Astrocyte (in vitro differentiated cells and primary cell): ENCODE results near the gene SPTBN1. TPM values are rescaled to one million over a fixed set of nuclear protein-coding genes. Genes with fewer than 3 reads are reported as not detected.

Experiments used
- DNase-seq: peaks from one replicate; pipeline ENCODE4 v3.0.0-alpha.2; 2010; ENCODE audit warnings: low read depth
- FAIRE-seq: peaks from 2 replicates; lab custom pipeline; 2011; peaks lifted over from hg19 to GRCh38; lab: Jason Lieb, UNC
- H2AFZ ChIP-seq: 2 replicates; pipeline ENCODE4 v1.6.0; 2012; ENCODE audit warnings: low read depth, low read length, inconsistent platforms
- H3K27ac ChIP-seq: 2 replicates; pipeline ENCODE4 v1.5.1; 2011; ENCODE audit warnings: low read depth, low read length, inconsistent platforms
- H3K27me3 ChIP-seq: 2 replicates; pipeline ENCODE4 v1.6.0; 2011; ENCODE audit warnings: low read length, inconsistent platforms; ENCODE audit not compliant: insufficient read depth
- H3K36me3 ChIP-seq: 2 replicates; pipeline ENCODE4 v1.5.1; 2011; ENCODE audit warnings: low read length, inconsistent platforms; ENCODE audit not compliant: insufficient read depth
- H3K4me1 ChIP-seq: 2 replicates; pipeline ENCODE4 v1.5.1; 2011; ENCODE audit warnings: low read length, inconsistent platforms; ENCODE audit not compliant: insufficient read depth
- H3K4me2 ChIP-seq: 2 replicates; pipeline ENCODE4 v1.6.0; 2012; ENCODE audit warnings: low read length, inconsistent platforms
- H3K4me3 ChIP-seq: 2 replicates; pipeline ENCODE4 v1.5.1; 2011; ENCODE audit warnings: low read depth, mild to moderate bottlenecking, low read length, inconsistent platforms; ENCODE audit not compliant: insufficient read depth
- H3K79me2 ChIP-seq: 2 replicates; pipeline ENCODE4 v1.6.0; 2012; ENCODE audit warnings: mild to moderate bottlenecking, low read length, inconsistent platforms; ENCODE audit not compliant: insufficient read depth
- H3K9ac ChIP-seq: 2 replicates; pipeline ENCODE4 v1.6.0; 2012; ENCODE audit warnings: mild to moderate bottlenecking, low read length, inconsistent platforms
- H3K9me3 ChIP-seq: 2 replicates; pipeline ENCODE4 v1.5.1; 2012; ENCODE audit warnings: low read depth, mild to moderate bottlenecking, low read length, inconsistent platforms; ENCODE audit not compliant: insufficient read depth
- H4K20me1 ChIP-seq: 2 replicates; pipeline ENCODE4 v1.6.0; 2012; ENCODE audit warnings: low read length, inconsistent platforms; ENCODE audit not compliant: insufficient read depth
- H3K27ac Mint-ChIP-seq: one replicate; pipeline ENCODE4 v1.8.0; 2021; ENCODE audit warnings: mild to moderate bottlenecking, mixed read lengths; ENCODE audit not compliant: unreplicated experiment
- H3K27me3 Mint-ChIP-seq: one replicate; pipeline ENCODE4 v1.8.0; 2021; ENCODE audit warnings: low read depth, mixed read lengths; ENCODE audit not compliant: unreplicated experiment
- H3K36me3 Mint-ChIP-seq: one replicate; pipeline ENCODE4 v1.8.0; 2021; ENCODE audit warnings: low read depth, mixed read lengths; ENCODE audit not compliant: unreplicated experiment
- H3K4me1 Mint-ChIP-seq: one replicate; pipeline ENCODE4 v1.8.0; 2021; ENCODE audit warnings: low read depth, mixed read lengths; ENCODE audit not compliant: unreplicated experiment
- H3K4me3 Mint-ChIP-seq: one replicate; pipeline ENCODE4 v1.8.0; 2021; ENCODE audit warnings: mild to moderate bottlenecking, moderate library complexity, mixed read lengths; ENCODE audit not compliant: unreplicated experiment
- H3K9me3 Mint-ChIP-seq: one replicate; pipeline ENCODE4 v1.8.0; 2021; ENCODE audit warnings: mild to moderate bottlenecking, mixed read lengths; ENCODE audit not compliant: unreplicated experiment
- EZH2 ChIP-seq: IDR thresholded peaks from 2 replicates; pipeline ENCODE4 v1.6.1; 2012; ENCODE audit warnings: mild to moderate bottlenecking, low read length, inconsistent platforms; ENCODE audit not compliant: insufficient read depth
- total RNA-seq: library from RNA; stranded (reverse); gene quantifications from 2 replicates; pipeline ENCODE4 v1.2.1, GENCODE V29; 2021
- TF ChIP-seq, protein P1 (sequence below): IDR thresholded peaks from 2 replicates; pipeline ENCODE4 v1.5.1; 2011; ENCODE audit warnings: low read depth, mild to moderate bottlenecking, inconsistent platforms, low read length, moderate library complexity; ENCODE audit not compliant: insufficient read depth

SPTBN1 gene
- total RNA-seq, 1 donor from 2014 or later: 311 TPM

DNA sequence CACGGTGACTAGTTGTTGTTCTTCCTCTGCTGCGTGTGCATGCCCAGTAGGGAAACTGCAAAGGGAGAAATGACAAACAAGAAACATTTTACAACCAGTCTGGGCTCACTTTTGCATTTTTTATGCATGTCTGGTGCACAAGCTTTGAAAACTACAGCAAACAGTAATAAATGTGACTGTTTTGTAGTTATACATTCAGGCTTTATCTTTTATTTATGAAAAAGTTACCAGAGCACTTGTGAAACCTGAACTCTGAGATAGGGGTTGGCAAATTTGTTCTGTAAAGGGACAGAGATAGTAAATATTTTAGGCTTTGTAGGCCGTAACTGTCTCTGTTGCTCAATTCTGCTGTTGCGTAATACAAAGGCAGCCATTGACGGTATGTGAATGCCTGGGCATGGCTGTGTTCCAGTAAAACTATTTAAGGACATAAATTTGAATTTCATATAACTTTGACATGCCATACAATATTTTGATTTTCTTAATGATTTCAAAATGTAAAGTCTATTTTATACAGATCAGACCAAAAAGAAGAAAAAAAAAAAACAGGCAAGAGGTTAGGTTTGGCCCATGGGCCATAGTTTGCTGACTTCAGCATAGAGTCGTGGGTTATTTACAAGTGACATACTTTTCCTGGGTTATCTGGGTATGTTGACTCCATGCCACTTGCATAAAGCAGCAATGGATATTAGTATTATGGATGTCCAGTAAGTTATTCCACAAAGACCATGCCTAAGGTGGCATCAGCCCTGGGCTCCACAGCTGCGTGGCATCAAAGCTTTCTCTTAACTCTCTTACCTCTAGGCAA lies 213.8 kb downstream of the SPTBN1 start:
- Histone ChIP-seq H3K4me2 (no peak overlapping the region), H3K9ac (no peak overlapping the region), H3K4me3 (no peak overlapping the region), H3K27me3 (no peaks in the 10 kb centered on the region), H3K27ac (no peak overlapping the region), H3K79me2 (peaks cover 3% of the 10 kb centered on the region), H3K4me1 (peaks cover 19% of the 10 kb centered on the region), H2AFZ (no peak overlapping the region), H3K36me3 (peaks cover 51% of the 10 kb centered on the region), H3K9me3 (no peaks in the 10 kb centered on the region), H4K20me1 (peaks cover 36% of the 10 kb centered on the region)
- Mint-ChIP-seq H3K4me1 (peaks cover 25% of the 10 kb centered on the region), H3K36me3 (peaks cover 35% of the 10 kb centered on the region), H3K27me3 (no peaks in the 10 kb centered on the region), H3K27ac (no peak overlapping the region), H3K4me3 (no peak overlapping the region), H3K9me3 (no peaks in the 10 kb centered on the region)
- no peak for FAIRE-seq
- DNase-seq: no peak
- TF ChIP-seq, protein P1, sequence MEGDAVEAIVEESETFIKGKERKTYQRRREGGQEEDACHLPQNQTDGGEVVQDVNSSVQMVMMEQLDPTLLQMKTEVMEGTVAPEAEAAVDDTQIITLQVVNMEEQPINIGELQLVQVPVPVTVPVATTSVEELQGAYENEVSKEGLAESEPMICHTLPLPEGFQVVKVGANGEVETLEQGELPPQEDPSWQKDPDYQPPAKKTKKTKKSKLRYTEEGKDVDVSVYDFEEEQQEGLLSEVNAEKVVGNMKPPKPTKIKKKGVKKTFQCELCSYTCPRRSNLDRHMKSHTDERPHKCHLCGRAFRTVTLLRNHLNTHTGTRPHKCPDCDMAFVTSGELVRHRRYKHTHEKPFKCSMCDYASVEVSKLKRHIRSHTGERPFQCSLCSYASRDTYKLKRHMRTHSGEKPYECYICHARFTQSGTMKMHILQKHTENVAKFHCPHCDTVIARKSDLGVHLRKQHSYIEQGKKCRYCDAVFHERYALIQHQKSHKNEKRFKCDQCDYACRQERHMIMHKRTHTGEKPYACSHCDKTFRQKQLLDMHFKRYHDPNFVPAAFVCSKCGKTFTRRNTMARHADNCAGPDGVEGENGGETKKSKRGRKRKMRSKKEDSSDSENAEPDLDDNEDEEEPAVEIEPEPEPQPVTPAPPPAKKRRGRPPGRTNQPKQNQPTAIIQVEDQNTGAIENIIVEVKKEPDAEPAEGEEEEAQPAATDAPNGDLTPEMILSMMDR: no peak
- TF ChIP-seq EZH2: no peak

DNA sequence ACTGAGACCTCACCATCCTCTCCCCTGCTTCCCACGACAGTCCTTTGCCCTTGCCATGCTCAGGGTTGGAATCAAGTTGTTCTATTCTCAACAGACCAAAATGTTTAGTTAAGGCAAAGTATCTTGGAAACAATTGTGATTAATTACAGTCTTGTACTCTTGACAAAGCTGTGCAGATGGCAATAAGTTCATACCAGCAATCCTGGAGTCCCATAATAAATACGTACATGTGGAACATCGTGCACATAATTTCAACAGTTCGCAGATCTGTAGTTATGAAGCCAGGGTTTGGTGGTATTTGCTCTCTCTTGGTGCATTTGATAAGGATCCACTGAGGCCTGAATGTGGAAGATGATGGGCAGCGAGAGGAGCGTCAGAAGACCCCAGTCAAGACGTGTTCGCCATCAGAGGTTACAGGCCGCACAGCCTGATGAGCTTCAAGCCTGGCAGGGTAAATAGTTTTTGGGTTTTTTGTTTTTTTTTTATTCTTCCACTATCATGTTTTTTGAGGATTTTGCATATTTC lies 214.4 kb downstream of the SPTBN1 start:
- Histone ChIP-seq H3K9ac (no peak overlapping the region), H4K20me1 (peaks cover 30% of the 10 kb centered on the region), H3K4me3 (no peak overlapping the region), H3K27ac (no peak overlapping the region), H2AFZ (no peak overlapping the region), H3K9me3 (no peaks in the 10 kb centered on the region), H3K79me2 (peaks cover 3% of the 10 kb centered on the region), H3K4me2 (no peak overlapping the region), H3K36me3 (peaks cover 48% of the 10 kb centered on the region), H3K27me3 (no peaks in the 10 kb centered on the region), H3K4me1 (peaks cover 12% of the 10 kb centered on the region)
- no peak overlapping the region for H3K27ac Mint-ChIP-seq
- H3K36me3 Mint-ChIP-seq: peaks cover 29% of the 10 kb centered on the region
- FAIRE-seq (no peak), DNase-seq (no peak)
- H3K27me3 Mint-ChIP-seq: no peaks in the 10 kb centered on the region
- H3K9me3 Mint-ChIP-seq: no peaks in the 10 kb centered on the region
- peaks cover 25% of the 10 kb centered on the region for H3K4me1 Mint-ChIP-seq
- no peak overlapping the region for H3K4me3 Mint-ChIP-seq
- TF ChIP-seq, protein P1: no peak
- no peak for TF ChIP-seq EZH2

DNA sequence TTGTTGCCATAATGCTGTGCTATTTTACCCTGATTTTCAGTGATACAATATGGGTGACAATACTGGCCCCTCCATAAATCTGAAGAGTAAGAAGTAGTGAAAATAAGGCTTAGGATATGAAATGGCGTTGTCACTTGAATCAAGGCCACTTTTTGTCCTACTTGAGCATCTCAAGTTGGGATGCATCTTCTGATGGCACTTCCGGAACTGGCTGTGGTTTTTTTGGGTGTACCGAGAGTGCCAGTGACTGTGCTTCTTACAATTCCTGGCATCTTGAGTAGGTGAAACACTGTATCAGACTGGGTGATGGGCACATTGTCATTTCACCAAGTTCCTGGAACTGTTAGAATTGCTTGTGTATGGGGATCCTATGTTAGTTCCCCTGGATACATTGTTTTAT lies 214.9 kb downstream of the SPTBN1 start:
- Histone ChIP-seq H3K36me3 (peaks cover 43% of the 10 kb centered on the region), H3K27ac (no peak overlapping the region), H3K4me1 (peaks cover 8% of the 10 kb centered on the region), H3K27me3 (no peaks in the 10 kb centered on the region), H3K9ac (no peak overlapping the region), H3K4me3 (no peak overlapping the region), H2AFZ (no peak overlapping the region), H3K79me2 (peaks cover 3% of the 10 kb centered on the region), H3K9me3 (no peaks in the 10 kb centered on the region), H3K4me2 (no peak overlapping the region), H4K20me1 (peaks cover 25% of the 10 kb centered on the region)
- TF ChIP-seq EZH2: no peak
- TF ChIP-seq, protein P1: no peak
- Mint-ChIP-seq H3K27me3 (no peaks in the 10 kb centered on the region), H3K36me3 (peaks cover 28% of the 10 kb centered on the region), H3K27ac (no peak overlapping the region), H3K4me1 (peaks cover 23% of the 10 kb centered on the region), H3K9me3 (no peaks in the 10 kb centered on the region), H3K4me3 (no peak overlapping the region)
- no peak for DNase-seq
- FAIRE-seq: no peak
